Ovary (tissue), 9 donors: ENCODE results near the gene ANKRD40. TPM values are rescaled to one million over a fixed set of nuclear protein-coding genes. Genes with fewer than 3 reads are reported as not detected.

Experiments used
- polyA plus RNA-seq, 2 donors: library from polyadenylated mRNA; stranded (reverse); fragments of 200-250 nt in 1 of 2; fragments of 350-450 nt in 1 of 2; fragmentation: Illumina TruSeq in 1 of 2; extraction: RNeasy Lipid Tissue Mini Kit (QIAGEN cat#74804) in 1 of 2; gene quantifications; one replicate each; pipeline ENCODE4 v1.2.3, GENCODE V29; 2013 to 2014
- small RNA-seq: library from RNA; depleted of rRNA; stranded (forward); fragments of <200 nt; gene quantifications from one replicate; pipeline ENCODE3, GENCODE V24; 2016
- total RNA-seq, 7 donors: library from RNA; depleted of rRNA in 2 of 7; stranded (reverse); fragments of >200 nt in 2 of 7; fragmentation: NEBNext Ultra II Directional in 3 of 7; extraction: Animal tissue kit (Norgen Biotek cat#: 25700) in 3 of 7; gene quantifications; one replicate each; pipeline versions ENCODE4 v1.1.0 to v1.2.4, GENCODE V29; 2016 to 2023
- donor health status: DM: no; HTN: no; CAD: no; lungs with moderate emphysema.
- donor health status: DM: no; HTN: no; CAD: no.
- donor health status: Bipolar disorder and iron deficiency.
- donor health status: DM: yes; HTN: yes; CAD: no.
- donor health status: DM: no; HTN: no; CAD: no.
- donor health status: DM: yes; HTN: yes; CAD: no.

ANKRD40 gene
- total and polyA plus RNA-seq, 9 donors, result 17.0 to 52.6 (median 41.8) TPM

Small RNA genes lying within 50 kb of the gene (small RNA-seq; reads per million reads assigned to genes)
- gene RF00019, result not detected

Other genes with a start within 250 kb of the ANKRD40 start
- gene CHAD, start 239.0 kb downstream of the ANKRD40 start, total RNA-seq, result under 1 TPM in 6 of 7 donors, not detected in 1; 0.18 to 0.92 (median 0.46) TPM
- 1 to 10 TPM in 1 of 2 donors, under 1 TPM in 1; 0.29 to 2.5 TPM for gene CHAD, start 239.0 kb downstream of the ANKRD40 start, polyA plus RNA-seq
- gene RSAD1, start 229.1 kb downstream of the ANKRD40 start, total RNA-seq, result 10 to 100 TPM; 21.2 to 48.0 (median 40.5) TPM
- gene RSAD1, start 229.1 kb downstream of the ANKRD40 start, polyA plus RNA-seq, result 10 to 100 TPM; 24.2 to 26.2 TPM
- gene MYCBPAP, start 199.5 kb downstream of the ANKRD40 start, total RNA-seq, result 1 to 10 TPM; 2.5 to 8.1 (median 4.5) TPM
- gene MYCBPAP, start 199.5 kb downstream of the ANKRD40 start, polyA plus RNA-seq, result 1 to 10 TPM; 3.2 to 9.7 TPM
- 10 to 100 TPM in 6 of 7 donors, 1 to 10 TPM in 1; 8.8 to 33.4 (median 22.4) TPM for gene EPN3, start 175.2 kb downstream of the ANKRD40 start, total RNA-seq
- gene EPN3, start 175.2 kb downstream of the ANKRD40 start, polyA plus RNA-seq, result 1 to 10 TPM; 6.2 to 7.3 TPM
- 10 to 100 TPM; 53.7 to 81.2 (median 62.6) TPM for gene SPATA20, start 160.7 kb downstream of the ANKRD40 start, total RNA-seq
- 10 to 100 TPM; 43.5 to 55.4 TPM for gene SPATA20, start 160.7 kb downstream of the ANKRD40 start, polyA plus RNA-seq
- 10 to 100 TPM in 3 of 7 donors, 1 to 10 TPM in 4; 1.9 to 39.1 (median 6.5) TPM for gene CACNA1G, start 147.2 kb downstream of the ANKRD40 start, total RNA-seq
- gene CACNA1G, start 147.2 kb downstream of the ANKRD40 start, polyA plus RNA-seq, result 1 to 10 TPM; 1.0 to 1.2 TPM
- 10 to 100 TPM in 1 of 7 donors, 1 to 10 TPM in 6; 1.4 to 11.4 (median 5.2) TPM for gene ABCC3, start 73.0 kb downstream of the ANKRD40 start, total RNA-seq
- gene ABCC3, start 73.0 kb downstream of the ANKRD40 start, polyA plus RNA-seq, result 10 to 100 TPM in 1 of 2 donors, 1 to 10 TPM in 1; 2.5 to 14.2 TPM
- gene LUC7L3, start 11.7 kb upstream of the ANKRD40 start, total RNA-seq, result 100 to 1,000 TPM; 103 to 172 (median 139) TPM
- 100 to 1,000 TPM in 1 of 2 donors, 10 to 100 TPM in 1; 96.5 to 148 TPM for gene LUC7L3, start 11.7 kb upstream of the ANKRD40 start, polyA plus RNA-seq
- not detected for gene ANKRD40CL, start 59.6 kb upstream of the ANKRD40 start, total RNA-seq
- not detected for gene ANKRD40CL, start 59.6 kb upstream of the ANKRD40 start, polyA plus RNA-seq
- gene WFIKKN2, start 127.7 kb upstream of the ANKRD40 start, total RNA-seq, result 100 to 1,000 TPM in 4 of 7 donors, 10 to 100 TPM in 3; 29.8 to 178 (median 107) TPM
- 10 to 100 TPM; 20.9 to 71.5 TPM for gene WFIKKN2, start 127.7 kb upstream of the ANKRD40 start, polyA plus RNA-seq
- 100 to 1,000 TPM in 1 of 7 donors, 10 to 100 TPM in 6; 28.6 to 150 (median 79.2) TPM for gene TOB1, start 158.4 kb upstream of the ANKRD40 start, total RNA-seq
- 10 to 100 TPM; 19.6 to 49.3 TPM for gene TOB1, start 158.4 kb upstream of the ANKRD40 start, polyA plus RNA-seq